GM18867 (cell line): ENCODE results near the gene SLFN5.
"Not testable (repeated sequence)": the region's sequence is repeated elsewhere in the genome, so short reads cannot be mapped to it uniquely, and the experiment has no call there.

Source experiments
- ATAC-seq: cut with Tn5 transposase; IDR thresholded peaks from one replicate; pipeline ENCODE4 v1.9.1; 2021; ENCODE audit warnings: mild to moderate bottlenecking, moderate library complexity; ENCODE audit not compliant: unreplicated experiment

SLFN5 gene

GRCh38 chr17:35242805-35243560 is at the start of gene SLFN5:
SLFN5 (plus strand) TSS chr17:35243072; CDS start chr17:35258691, 15,619 bp downstream.
- ATAC-seq = peak; percentile 74

- ATAC-seq = not testable (repeated sequence)
These were observed 48.9 kb upstream of the SLFN5 start, which contains the start of gene SLC35G3 for GRCh38 chr17:35194001-35194400. SLC35G3 (minus strand) TSS chr17:35194393; CDS start chr17:35194307, 86 bp downstream.

- not testable (repeated sequence) for ATAC-seq
These were observed 47.8 kb upstream of the SLFN5 start for GRCh38 chr17:35195062-35195461.

- not testable (repeated sequence) for ATAC-seq
These were observed 40.3 kb upstream of the SLFN5 start for GRCh38 chr17:35202582-35202981.

- ATAC-seq = no peak
These were observed 32.1 kb upstream of the SLFN5 start for GRCh38 chr17:35210741-35211140.

GRCh38 chr17:35212668-35213067 is 30.2 kb upstream of the SLFN5 start:
- ATAC-seq = no peak

GRCh38 chr17:35213412-35213940 is 29.4 kb upstream of the SLFN5 start:
- no peak for ATAC-seq

- no peak for ATAC-seq
These were observed 28.7 kb upstream of the SLFN5 start for GRCh38 chr17:35214192-35214591.

- ATAC-seq = no peak
These were observed 28.1 kb upstream of the SLFN5 start for GRCh38 chr17:35214631-35215273.

- ATAC-seq = no peak
These were observed 25.8 kb upstream of the SLFN5 start for GRCh38 chr17:35217107-35217506.

- ATAC-seq = no peak
These were observed 24.0 kb upstream of the SLFN5 start for GRCh38 chr17:35218915-35219314.

GRCh38 chr17:35222452-35222851 is 20.4 kb upstream of the SLFN5 start:
- ATAC-seq = no peak

GRCh38 chr17:35224436-35224835 is 18.4 kb upstream of the SLFN5 start:
- no peak for ATAC-seq

GRCh38 chr17:35227546-35227945 is 15.3 kb upstream of the SLFN5 start:
- no peak for ATAC-seq

GRCh38 chr17:35229638-35230037 is 13.2 kb upstream of the SLFN5 start:
- no peak for ATAC-seq

- ATAC-seq = not testable (repeated sequence)
These were observed 8.6 kb upstream of the SLFN5 start for GRCh38 chr17:35234315-35234714.

- ATAC-seq = no peak
These were observed 7.6 kb upstream of the SLFN5 start for GRCh38 chr17:35235289-35235688.

GRCh38 chr17:35235917-35236316 is 7.0 kb upstream of the SLFN5 start:
- no peak for ATAC-seq

GRCh38 chr17:35236821-35237220 is 6.1 kb upstream of the SLFN5 start:
- ATAC-seq = no peak

- no peak for ATAC-seq
These were observed 4.1 kb upstream of the SLFN5 start for GRCh38 chr17:35238821-35239220.

- ATAC-seq = no peak
These were observed 3.0 kb upstream of the SLFN5 start for GRCh38 chr17:35239823-35240222.

- no peak for ATAC-seq
These were observed 2.0 kb upstream of the SLFN5 start for GRCh38 chr17:35240861-35241260.
